IgD-negative memory B cell (primary cell): ENCODE results near the gene TIPARP. TPM values are rescaled to one million over a fixed set of nuclear protein-coding genes. Genes with fewer than 3 reads are reported as not detected.
"Not testable (repeated sequence)": the region's sequence is repeated elsewhere in the genome, so short reads cannot be mapped to it uniquely, and the experiment has no call there.

Experiments
- H3K27ac Mint-ChIP-seq, 3 donors: one replicate each; pipeline ENCODE4 v1.8.0; 2020 to 2022; ENCODE audit warnings: mild to moderate bottlenecking in 3 of 3, mixed read lengths in 3 of 3, moderate library complexity in 1 of 3
- H3K27me3 Mint-ChIP-seq: one replicate; pipeline ENCODE4 v1.8.0; 2021; ENCODE audit warnings: mixed read lengths
- H3K36me3 Mint-ChIP-seq: one replicate; pipeline ENCODE4 v1.8.0; 2020; ENCODE audit warnings: mild to moderate bottlenecking, mixed read lengths
- H3K4me1 Mint-ChIP-seq, 3 donors: one replicate each; pipeline ENCODE4 v1.8.0; 2020 to 2022; ENCODE audit warnings: mixed read lengths in 3 of 3, mild to moderate bottlenecking in 1 of 3
- H3K4me3 Mint-ChIP-seq, 4 donors: one replicate each; pipeline ENCODE4 v1.8.0; 2020 to 2022; ENCODE audit warnings: mild to moderate bottlenecking in 4 of 4, mixed read lengths in 4 of 4, moderate library complexity in 3 of 4
- H3K9me3 Mint-ChIP-seq, 3 donors: one replicate each; pipeline ENCODE4 v1.8.0; 2020 to 2021; ENCODE audit warnings: mixed read lengths in 3 of 3, mild to moderate bottlenecking in 1 of 3
- polyA plus RNA-seq: library from polyadenylated mRNA; unstranded; fragments of 300-500 nt; fragmentation: Illumina TruSeq; gene quantifications from one replicate; pipeline ENCODE4 v1.2.3, GENCODE V29; 2021

TIPARP gene
- polyA plus RNA-seq, 1 donor from 2014 or later = 12.6 TPM

GRCh38 chr3:156727519-156728205, 53.3 kb downstream of the TIPARP start:
- H3K4me1 Mint-ChIP-seq = peaks cover 5 to 8% (median 6%) of the 10 kb centered on the region in 3 donors
- H3K36me3 Mint-ChIP-seq = peaks cover 2% of the 10 kb centered on the region
- H3K27me3 Mint-ChIP-seq = no peaks in the 10 kb centered on the region
- H3K27ac Mint-ChIP-seq = no peak overlapping the region
- peaks cover 0 to 1% (median 1%) of the 10 kb centered on the region in 3 donors for H3K9me3 Mint-ChIP-seq
- no peak overlapping the region for H3K4me3 Mint-ChIP-seq

GRCh38 chr3:156728267-156728985, 54.0 kb downstream of the TIPARP start:
- peak overlapping the region in 1 of 4 donors; percentile 74 for H3K4me3 Mint-ChIP-seq

GRCh38 chr3:156729460-156730179, 55.2 kb downstream of the TIPARP start:
- Mint-ChIP-seq H3K36me3 (peaks cover 3% of the 10 kb centered on the region), H3K4me3 (peak overlapping the region in 1 of 4 donors; percentile 42), H3K4me1 (peaks cover 5 to 8% (median 6%) of the 10 kb centered on the region in 3 donors), H3K9me3 (peaks cover 0 to 1% (median under 1%) of the 10 kb centered on the region in 3 donors), H3K27ac (no peak overlapping the region), H3K27me3 (no peaks in the 10 kb centered on the region)

More at GRCh38 chr3:156728267-156728985, 54.0 kb downstream of the TIPARP start:
- peaks cover 5 to 8% (median 6%) of the 10 kb centered on the region in 3 donors for H3K4me1 Mint-ChIP-seq
- no peaks in the 10 kb centered on the region for H3K27me3 Mint-ChIP-seq
- H3K36me3 Mint-ChIP-seq = peaks cover 2% of the 10 kb centered on the region
- no peak overlapping the region for H3K27ac Mint-ChIP-seq
- peaks cover 0 to 1% (median 1%) of the 10 kb centered on the region in 3 donors for H3K9me3 Mint-ChIP-seq

GRCh38 chr3:156731813-156732212, 57.4 kb downstream of the TIPARP start:
- Mint-ChIP-seq H3K4me3 (no peak overlapping the region), H3K27ac (no peak overlapping the region), H3K9me3 (peaks cover 0 to 3% (median 0%) of the 10 kb centered on the region in 3 donors), H3K36me3 (peaks cover 5% of the 10 kb centered on the region), H3K27me3 (no peaks in the 10 kb centered on the region), H3K4me1 (peaks cover 4 to 6% (median 5%) of the 10 kb centered on the region in 3 donors)

GRCh38 chr3:156732261-156732660, 57.9 kb downstream of the TIPARP start:
- H3K27ac Mint-ChIP-seq = no peak overlapping the region
- H3K4me3 Mint-ChIP-seq = no peak overlapping the region
- H3K36me3 Mint-ChIP-seq = peaks cover 5% of the 10 kb centered on the region
- H3K4me1 Mint-ChIP-seq = peaks cover 1 to 6% (median 4%) of the 10 kb centered on the region in 3 donors
- H3K9me3 Mint-ChIP-seq = peaks cover 0 to 3% (median 0%) of the 10 kb centered on the region in 3 donors
- H3K27me3 Mint-ChIP-seq = no peaks in the 10 kb centered on the region

GRCh38 chr3:156732715-156733421, 58.5 kb downstream of the TIPARP start:
- no peaks in the 10 kb centered on the region for H3K27me3 Mint-ChIP-seq
- no peak overlapping the region for H3K27ac Mint-ChIP-seq
- peaks cover 0 to 3% (median 1%) of the 10 kb centered on the region in 3 donors for H3K4me1 Mint-ChIP-seq

GRCh38 chr3:156734661-156735060, 60.3 kb downstream of the TIPARP start:
- not testable (repeated sequence) for H3K36me3 Mint-ChIP-seq, H3K4me1 Mint-ChIP-seq, H3K4me3 Mint-ChIP-seq, H3K27ac Mint-ChIP-seq, H3K9me3 Mint-ChIP-seq, H3K27me3 Mint-ChIP-seq

More at GRCh38 chr3:156732715-156733421, 58.5 kb downstream of the TIPARP start:
- Mint-ChIP-seq H3K36me3 (peaks cover 5% of the 10 kb centered on the region), H3K9me3 (peaks cover 0 to 3% (median 0%) of the 10 kb centered on the region in 3 donors), H3K4me3 (no peak overlapping the region)

- H3K27me3 Mint-ChIP-seq = no peaks in the 10 kb centered on the region
- H3K36me3 Mint-ChIP-seq = peaks cover 5% of the 10 kb centered on the region
- H3K9me3 Mint-ChIP-seq = peaks cover 0 to 2% (median 0%) of the 10 kb centered on the region in 3 donors
- H3K4me1 Mint-ChIP-seq = no peaks in the 10 kb centered on the region
- H3K4me3 Mint-ChIP-seq = no peak overlapping the region
- no peak overlapping the region for H3K27ac Mint-ChIP-seq
Measured at GRCh38 chr3:156735471-156735870, 61.1 kb downstream of the TIPARP start.

GRCh38 chr3:156737049-156737448, 62.7 kb downstream of the TIPARP start:
- not testable (repeated sequence) for H3K4me1 Mint-ChIP-seq, H3K27me3 Mint-ChIP-seq, H3K9me3 Mint-ChIP-seq, H3K36me3 Mint-ChIP-seq, H3K27ac Mint-ChIP-seq, H3K4me3 Mint-ChIP-seq

GRCh38 chr3:156738251-156738650, 63.9 kb downstream of the TIPARP start:
- Mint-ChIP-seq H3K27me3 (no peaks in the 10 kb centered on the region), H3K4me3 (no peak overlapping the region), H3K9me3 (peaks cover 0 to 2% (median 2%) of the 10 kb centered on the region in 3 donors), H3K4me1 (no peaks in the 10 kb centered on the region), H3K27ac (no peak overlapping the region), H3K36me3 (peaks cover 4% of the 10 kb centered on the region)

GRCh38 chr3:156739976-156740375, 65.6 kb downstream of the TIPARP start:
- Mint-ChIP-seq H3K27me3 (no peaks in the 10 kb centered on the region), H3K36me3 (peaks cover 4% of the 10 kb centered on the region), H3K4me3 (no peak overlapping the region), H3K27ac (no peak overlapping the region), H3K4me1 (no peaks in the 10 kb centered on the region), H3K9me3 (peaks cover 0 to 2% (median 2%) of the 10 kb centered on the region in 3 donors)

GRCh38 chr3:156740581-156740980, 66.2 kb downstream of the TIPARP start:
- not testable (repeated sequence) for H3K9me3 Mint-ChIP-seq, H3K27ac Mint-ChIP-seq, H3K27me3 Mint-ChIP-seq, H3K4me1 Mint-ChIP-seq, H3K36me3 Mint-ChIP-seq, H3K4me3 Mint-ChIP-seq

- Mint-ChIP-seq H3K4me3 (no peak overlapping the region), H3K36me3 (peaks cover 13% of the 10 kb centered on the region), H3K27me3 (no peaks in the 10 kb centered on the region), H3K4me1 (no peaks in the 10 kb centered on the region), H3K27ac (no peak overlapping the region), H3K9me3 (peaks cover 0 to 4% (median 4%) of the 10 kb centered on the region in 3 donors)
Measured at GRCh38 chr3:156741935-156742334, 67.5 kb downstream of the TIPARP start.

GRCh38 chr3:156742401-156742800, 68.0 kb downstream of the TIPARP start:
- Mint-ChIP-seq H3K27me3 (no peaks in the 10 kb centered on the region), H3K36me3 (peaks cover 16% of the 10 kb centered on the region), H3K4me3 (no peak overlapping the region), H3K9me3 (peaks cover 0 to 6% (median 6%) of the 10 kb centered on the region in 3 donors), H3K4me1 (no peaks in the 10 kb centered on the region), H3K27ac (no peak overlapping the region)
